HepG2 (cell line): Measurements from ENCODE around the gene RSAD1. TPM values are rescaled to one million over a fixed set of nuclear protein-coding genes. Genes with fewer than 3 reads are reported as not detected.
A peak's percentile ranks its signal among the peaks of the same experiment; 100 is the strongest.

ENCODE experiments used
- ATAC-seq: fragments of 200-7000 bp; cut with Tn5 transposase; 3 replicates; pipeline ENCODE4 v1.9.1; 2020; ENCODE audit warnings: mild to moderate bottlenecking, moderate library complexity
- BruUV-seq: library from RNA; stranded (reverse); fragments of 400-500 nt; replicated peaks from 2 replicates; lab custom pipeline; 2021; lab: Mats Ljungman, UMichigan
- CTCF ChIA-PET: fragments of 300-600 bp; formaldehyde crosslinking; extraction: SDS; loops from one replicate; lab custom pipeline; 2021; ENCODE audit warnings: low total read pairs, inconsistent platforms, low intra/inter-chr PET ratio; lab: Yijun Ruan, JAX
- POLR2A ChIA-PET: fragments of 350-600 bp; sonication (Branson Sonifier 250); formaldehyde crosslinking; loops from one replicate; lab custom pipeline; 2020; ENCODE audit warnings: antibody characterized with exemption, inconsistent platforms; lab: Yijun Ruan, JAX
- DNase-seq: peaks from one replicate; pipeline ENCODE4 v3.0.0-alpha.2; 2015; ENCODE audit warnings: low spot score
- FAIRE-seq: peaks from 3 replicates; lab custom pipeline; 2011; peaks lifted over from hg19 to GRCh38; lab: Jason Lieb, UNC
- H2AFZ ChIP-seq: one replicate; pipeline ENCODE4 v1.6.1; 2011; ENCODE audit warnings: low read length, inconsistent platforms
- H3K27ac ChIP-seq: fragments of 300-600 bp; 3 replicates; pipeline ENCODE4 v1.8.0; 2011; ENCODE audit warnings: mixed run types, mild to moderate bottlenecking, mixed read lengths, low read length, inconsistent platforms; ENCODE audit not compliant: insufficient read depth; ENCODE audit errors: extremely low read length
- H3K27me3 ChIP-seq, 2 experiments: fragments of 200-600 bp in 1 of 2; 2 replicates in 1 of 2; 3 replicates in 1 of 2; pipeline versions ENCODE4 v1.6.0 to v1.8.0; 2011; ENCODE audit warnings: low read length in 2 of 2, mild to moderate bottlenecking in 2 of 2, moderate library complexity in 2 of 2, inconsistent platforms in 1 of 2; ENCODE audit not compliant: insufficient read depth in 2 of 2, control insufficient read depth in 1 of 2
- H3K36me3 ChIP-seq, 2 experiments: fragments of 200-600 bp in 1 of 2; replicated peaks in 1 of 2; 2 replicates in 1 of 2; 3 replicates in 1 of 2; pipeline versions ENCODE4 v1.5.1 to v1.8.0; 2011; ENCODE audit warnings: low read length in 2 of 2, inconsistent platforms in 1 of 2; ENCODE audit not compliant: insufficient read depth in 2 of 2, control insufficient read depth in 1 of 2
- H3K4me1 ChIP-seq: 2 replicates; pipeline ENCODE4 v1.5.1; 2012; ENCODE audit warnings: low read length, inconsistent platforms; ENCODE audit not compliant: insufficient read depth
- H3K4me2 ChIP-seq: 2 replicates; pipeline ENCODE4 v1.6.0; 2011; ENCODE audit warnings: low read depth, low read length, inconsistent platforms
- H3K4me3 ChIP-seq, 3 experiments: fragments of 200-600 bp in 1 of 3; sonication (generic), shearing (Covaris generic) in 1 of 3; replicated peaks in 1 of 3; 2 replicates each; pipeline ENCODE4 v1.5.1; 2011 to 2016; ENCODE audit warnings: low read length in 3 of 3, inconsistent platforms in 2 of 3, low read depth in 2 of 3, mild to moderate bottlenecking in 2 of 3, control low read depth in 1 of 3, mixed read lengths in 1 of 3; ENCODE audit not compliant: insufficient read depth in 1 of 3
- H3K79me2 ChIP-seq: one replicate; pipeline ENCODE4 v1.6.1; 2011; ENCODE audit warnings: low read length, inconsistent platforms; ENCODE audit not compliant: insufficient read depth
- H3K9ac ChIP-seq: 2 replicates; pipeline ENCODE4 v1.6.0; 2011; ENCODE audit warnings: mild to moderate bottlenecking, low read depth, low read length, inconsistent platforms; ENCODE audit not compliant: insufficient read depth
- H3K9me3 ChIP-seq: 2 replicates; pipeline ENCODE4 v1.5.1; 2012; ENCODE audit warnings: mild to moderate bottlenecking, low read length
- H4K20me1 ChIP-seq: 2 replicates; pipeline ENCODE4 v1.6.0; 2011; ENCODE audit warnings: inconsistent platforms, mild to moderate bottlenecking, low read length, moderate library complexity; ENCODE audit not compliant: insufficient read depth
- CTCF ChIP-seq: sonication (generic); formaldehyde crosslinking; IDR thresholded peaks from 2 replicates; pipeline ENCODE4 v1.5.0; 2020; ENCODE audit warnings: mild to moderate bottlenecking, missing genetic modification reagents, moderate library complexity
- ELF1 ChIP-seq: sonication (generic); formaldehyde crosslinking; IDR thresholded peaks from 2 replicates; pipeline ENCODE4 v1.4.0; 2020; ENCODE audit warnings: missing genetic modification reagents
- FOSL2 ChIP-seq: sonication (generic); formaldehyde crosslinking; IDR thresholded peaks from 2 replicates; pipeline ENCODE4 v1.4.0; 2020; ENCODE audit warnings: missing genetic modification reagents
- RBM22 ChIP-seq: fragments of 200-400 bp; formaldehyde crosslinking; optimal IDR thresholded peaks from 2 replicates; pipeline ENCODE3; 2017; ENCODE audit warnings: mild to moderate bottlenecking, low read length, moderate library complexity
- RNF219 ChIP-seq: sonication (generic); formaldehyde crosslinking; IDR thresholded peaks from 2 replicates; pipeline ENCODE4 v1.5.0; 2020; ENCODE audit warnings: mild to moderate bottlenecking, missing genetic modification reagents
- ZMYM3 ChIP-seq: sonication (generic); formaldehyde crosslinking; IDR thresholded peaks from 2 replicates; pipeline ENCODE4 v1.5.1; 2020; ENCODE audit warnings: mild to moderate bottlenecking, missing genetic modification reagents
- ZNF263 ChIP-seq: sonication (generic); formaldehyde crosslinking; IDR thresholded peaks from 2 replicates; pipeline ENCODE4 v1.4.0; 2020; ENCODE audit warnings: missing genetic modification reagents
- ZNF264 ChIP-seq: sonication (generic); formaldehyde crosslinking; IDR thresholded peaks from 2 replicates; pipeline ENCODE4 v1.4.0; 2020; ENCODE audit warnings: missing genetic modification reagents
- ZNF557 ChIP-seq: sonication (generic); formaldehyde crosslinking; IDR thresholded peaks from 2 replicates; pipeline ENCODE4 v1.4.0; 2020; ENCODE audit warnings: missing genetic modification reagents
- ZNF605 ChIP-seq: sonication (generic); formaldehyde crosslinking; IDR thresholded peaks from 2 replicates; pipeline ENCODE4 v1.8.0; 2022; ENCODE audit warnings: mild to moderate bottlenecking, missing genetic modification reagents
- ZNF629 ChIP-seq: sonication (generic); formaldehyde crosslinking; conservative IDR thresholded peaks from 2 replicates; pipeline ENCODE4 v1.5.0; 2020; ENCODE audit warnings: missing genetic modification reagents
- ZNF770 ChIP-seq: sonication (generic); formaldehyde crosslinking; IDR thresholded peaks from 2 replicates; pipeline ENCODE4 v1.5.0; 2020; ENCODE audit warnings: mild to moderate bottlenecking, missing genetic modification reagents
- ZNF879 ChIP-seq: sonication (generic); formaldehyde crosslinking; IDR thresholded peaks from 2 replicates; pipeline ENCODE4 v1.8.1; 2023; ENCODE audit warnings: missing genetic modification reagents
- WGBS: methylation state at CpG from one replicate; pipeline ENCODE4 v1.1.6; 2017; ENCODE audit warnings: low lambda C conversion rate; 5-methylcytosine and 5-hydroxymethylcytosine counted together
- in situ Hi-C: cut with HindIII; loops from 2 replicates; pipeline ENCODE4 v1.10.0; 2017; ENCODE audit warnings: low pct_unique_long_range_greater_than_20kb; ENCODE audit not compliant: extremely low pct_ligation_motif_present
- intact Hi-C: fragments of 100-400 bp; cut with micrococcal nuclease; formaldehyde crosslinking; loops from one replicate; pipeline ENCODE4 v1.10.0; 2022; ENCODE audit not compliant: unreplicated experiment
- polyA plus RNA-seq, 8 experiments: library from polyadenylated mRNA; depleted of rRNA in 3 of 8; stranded (reverse) in 7 of 8; unstranded in 1 of 8; fragments of >200 nt; fragmentation: Illumina TruSeq in 4 of 8; extraction: Trizol in 4 of 8; gene quantifications; 2 replicates each; pipeline versions ENCODE4 v1.2.1 to v1.2.3, GENCODE V29; 2011 to 2016; ENCODE audit warnings: low read depth in 4 of 8, missing spikeins in 1 of 8, mixed read lengths in 1 of 8; ENCODE audit not compliant: insufficient read depth in 1 of 8
- total RNA-seq, 5 experiments: library from RNA; depleted of rRNA; stranded (reverse); fragments of >200 nt; fragmentation: Illumina TruSeq; extraction: Trizol; gene quantifications; 2 replicates each; pipeline ENCODE4 v1.2.3, GENCODE V29; 2016; ENCODE audit warnings: low read depth in 1 of 5

The RSAD1 gene
- total and polyA plus RNA-seq, 2 of the 13 experiments (the other 11 are each of a cell fraction or from before 2014, with no cell fraction given) = 22.7 to 27.7 TPM

GRCh38 chr17:50498021-50498874 is 19.6 kb downstream of the RSAD1 start:
- no peaks in the 10 kb centered on the region; a peak in 4 of 5 replicates for H3K27me3 ChIP-seq
- TF ChIP-seq ZNF264 (no peak), ZMYM3 (CRISPR knock-in tag) (0 out of 2 replicates have a peak, but pooled peaks have one; percentile 29), ZNF629 (CRISPR knock-in tag) (peak; percentile 91), ZNF263 (CRISPR knock-in tag) (peak; percentile 33; the same call in 1 of the 2 replicates)
- TF ChIP-seq, all 625 proteins: peak for 3
- H3K9ac ChIP-seq = no peak overlapping the region
- H3K4me3 ChIP-seq = no peak overlapping the region
- no peak for DNase-seq
- no peak for FAIRE-seq
- no peaks in the 10 kb centered on the region for H3K79me2 ChIP-seq
- WGBS = 22% methylated on average over 7 of the region's 7 CpGs
- no peak overlapping the region for H2AFZ ChIP-seq
- H3K27ac ChIP-seq = no peak overlapping the region
- no peaks in the 10 kb centered on the region for H3K9me3 ChIP-seq
- BruUV-seq = no TSS peak
- no peaks in the 10 kb centered on the region for H3K36me3 ChIP-seq
- intact Hi-C loops = no loop called here
- ChIA-PET CTCF (no interaction called here), POLR2A (no interaction called here)
- no peak; the same call in 2 of the 3 replicates for ATAC-seq
- H3K4me2 ChIP-seq = no peak overlapping the region
- in situ Hi-C loops = no loop called here
- H3K4me1 ChIP-seq = peaks cover 14% of the 10 kb centered on the region
- H4K20me1 ChIP-seq = no peaks in the 10 kb centered on the region

GRCh38 chr17:50499270-50499669 is 20.6 kb downstream of the RSAD1 start:
- CTCF ChIA-PET = no interaction called here
- in situ Hi-C loops = no loop called here
- Histone ChIP-seq H3K9me3 (no peaks in the 10 kb centered on the region), H3K36me3 (no peaks in the 10 kb centered on the region), H2AFZ (no peak overlapping the region), H3K9ac (no peak overlapping the region), H3K4me2 (no peak overlapping the region), H4K20me1 (no peaks in the 10 kb centered on the region), H3K27ac (no peak overlapping the region), H3K4me3 (no peak overlapping the region), H3K79me2 (no peaks in the 10 kb centered on the region), H3K27me3 (no peaks in the 10 kb centered on the region; a peak in 4 of 5 replicates), H3K4me1 (peaks cover 24% of the 10 kb centered on the region)
- BruUV-seq = no TSS peak
- FAIRE-seq (no peak), ATAC-seq (no peak), DNase-seq (no peak)
- intact Hi-C loops = no loop called here
- POLR2A ChIA-PET = no interaction called here
- TF ChIP-seq ZNF770 (CRISPR knock-in tag) (no peak), ELF1 (CRISPR knock-in tag) (no peak), ZNF557 (CRISPR knock-in tag) (no peak), ZNF605 (CRISPR knock-in tag) (no peak), FOSL2 (CRISPR knock-in tag) (no peak), ZNF879 (CRISPR knock-in tag) (no peak), RNF219 (CRISPR knock-in tag) (no peak), CTCF (no peak), RBM22 (no peak)
